GM23338 (cell line): Measurements from ENCODE around the gene PARD3. TPM values are rescaled to one million over a fixed set of nuclear protein-coding genes. Genes with fewer than 3 reads are reported as not detected.

Experiments
- ATAC-seq: fragments of 200-7000 bp; cut with Tn5 transposase; 3 replicates; pipeline ENCODE4 v1.9.1; 2020
- DNase-seq: peaks from one replicate; pipeline ENCODE4 v3.0.0-alpha.2; 2015; ENCODE audit warnings: low spot score
- H2AFZ ChIP-seq: fragments of 200-600 bp; sonication (generic); 2 replicates; pipeline ENCODE4 v1.8.0; 2016; ENCODE audit warnings: antibody characterized with exemption, mild to moderate bottlenecking, moderate library complexity
- H3F3A ChIP-seq: fragments of 200-600 bp; sonication (generic); replicated peaks from 2 replicates; pipeline ENCODE4 v1.8.0; 2017; ENCODE audit warnings: antibody characterized with exemption, mixed run types, low read depth
- H3K27ac ChIP-seq: fragments of 200-600 bp; sonication (generic); 2 replicates; pipeline ENCODE4 v1.6.1; 2016; ENCODE audit warnings: low read depth
- H3K27me3 ChIP-seq: fragments of 200-600 bp; sonication (generic); 2 replicates; pipeline ENCODE4 v1.8.0; 2016; ENCODE audit warnings: mild to moderate bottlenecking, mixed run types, moderate library complexity; ENCODE audit not compliant: insufficient read depth
- H3K36me3 ChIP-seq: fragments of 200-600 bp; sonication (generic); 2 replicates; pipeline ENCODE4 v1.8.0; 2016; ENCODE audit warnings: mild to moderate bottlenecking; ENCODE audit not compliant: insufficient read depth
- H3K4me1 ChIP-seq: fragments of 200-600 bp; sonication (generic); 2 replicates; pipeline ENCODE4 v1.8.0; 2016; ENCODE audit warnings: mild to moderate bottlenecking, moderate library complexity; ENCODE audit not compliant: insufficient read depth
- H3K4me2 ChIP-seq: fragments of 200-600 bp; sonication (generic); 2 replicates; pipeline ENCODE4 v1.7.1; 2017; ENCODE audit warnings: mixed run types
- H3K4me3 ChIP-seq: fragments of 200-600 bp; sonication (generic); 2 replicates; pipeline ENCODE4 v1.6.1; 2016; ENCODE audit warnings: mixed run types
- H3K79me2 ChIP-seq: fragments of 200-600 bp; sonication (generic); replicated peaks from 2 replicates; pipeline ENCODE4 v1.8.0; 2017; ENCODE audit warnings: mild to moderate bottlenecking; ENCODE audit not compliant: insufficient read depth
- H3K9me2 ChIP-seq: fragments of 200-600 bp; sonication (generic); 2 replicates; pipeline ENCODE4 v1.8.0; 2017; ENCODE audit not compliant: insufficient read depth
- H4K20me1 ChIP-seq: fragments of 200-600 bp; sonication (generic); replicated peaks from 2 replicates; pipeline ENCODE4 v1.8.0; 2017; ENCODE audit warnings: mild to moderate bottlenecking; ENCODE audit not compliant: insufficient read depth
- H3K27ac Mint-ChIP-seq: 2 replicates; pipeline ENCODE4 v1.8.0; 2020; ENCODE audit warnings: inconsistent platforms, mild to moderate bottlenecking, moderate library complexity, mixed read lengths
- H3K27me3 Mint-ChIP-seq: 3 replicates; pipeline ENCODE4 v1.8.0; 2022; ENCODE audit warnings: low read depth, mild to moderate bottlenecking, moderate library complexity, mixed read lengths, inconsistent platforms; ENCODE audit not compliant: insufficient read depth, poor library complexity
- H3K36me3 Mint-ChIP-seq: 3 replicates; pipeline ENCODE4 v1.8.0; 2021; ENCODE audit warnings: low read depth, mild to moderate bottlenecking, inconsistent platforms, moderate library complexity, mixed read lengths
- H3K4me1 Mint-ChIP-seq: 3 replicates; pipeline ENCODE4 v1.8.0; 2020; ENCODE audit warnings: mild to moderate bottlenecking, inconsistent platforms, mixed read lengths
- H3K4me3 Mint-ChIP-seq: 3 replicates; pipeline ENCODE4 v1.8.0; 2021; ENCODE audit warnings: moderate library complexity, mild to moderate bottlenecking, inconsistent platforms, mixed read lengths
- H3K9me3 Mint-ChIP-seq: 3 replicates; pipeline ENCODE4 v1.8.0; 2020; ENCODE audit warnings: moderate library complexity, mild to moderate bottlenecking, inconsistent platforms, mixed read lengths
- CREB1 ChIP-seq: fragments of 250-450 bp; sonication (Bioruptor Pico); IDR thresholded peaks from 2 replicates; pipeline ENCODE4 v1.5.0; 2020; ENCODE audit warnings: low read depth, mild to moderate bottlenecking, moderate library complexity
- EZH2 ChIP-seq: fragments of 200-600 bp; sonication (generic); IDR thresholded peaks from one replicate; pipeline ENCODE4 v1.8.0; 2017; ENCODE audit warnings: antibody characterized with exemption, mild to moderate bottlenecking, low read depth; ENCODE audit not compliant: unreplicated experiment
- EZH2phosphoT487 ChIP-seq: fragments of 200-600 bp; sonication (generic); IDR thresholded peaks from one replicate; pipeline ENCODE4 v1.8.1; 2018; ENCODE audit warnings: antibody characterized with exemption; ENCODE audit not compliant: unreplicated experiment
- JUNB ChIP-seq: IDR thresholded peaks from one replicate; pipeline ENCODE4 v1.6.1; 2016; ENCODE audit warnings: antibody characterized with exemption; ENCODE audit not compliant: unreplicated experiment
- NANOG ChIP-seq: IDR thresholded peaks from 2 replicates; pipeline ENCODE4 v1.6.1; 2016; ENCODE audit warnings: antibody characterized with exemption, borderline replicate concordance
- POLR2AphosphoS5 ChIP-seq: IDR thresholded peaks from 2 replicates; pipeline ENCODE4 v1.6.1; 2016; ENCODE audit warnings: antibody characterized with exemption, low read depth
- REST ChIP-seq: IDR thresholded peaks from one replicate; pipeline ENCODE4 v1.6.1; 2018; ENCODE audit warnings: antibody characterized with exemption; ENCODE audit not compliant: unreplicated experiment
- STAT1 ChIP-seq: IDR thresholded peaks from one replicate; pipeline ENCODE4 v1.6.1; 2016; ENCODE audit warnings: antibody characterized with exemption; ENCODE audit not compliant: unreplicated experiment
- ZNF114 ChIP-seq: fragments of 250-450 bp; sonication (Bioruptor Pico); IDR thresholded peaks from 2 replicates; pipeline ENCODE4 v1.5.0; 2020; ENCODE audit warnings: mild to moderate bottlenecking, moderate library complexity
- ZNF331 ChIP-seq: fragments of 250-450 bp; sonication (Bioruptor Pico); IDR thresholded peaks from 2 replicates; pipeline ENCODE4 v1.5.0; 2020; ENCODE audit warnings: low read depth, mild to moderate bottlenecking, moderate library complexity
- ZNF462 ChIP-seq: fragments of 250-450 bp; sonication (Bioruptor Pico); IDR thresholded peaks from 2 replicates; pipeline ENCODE4 v1.5.0; 2020; ENCODE audit warnings: mild to moderate bottlenecking, moderate library complexity
- polyA plus RNA-seq: library from polyadenylated mRNA; unstranded; fragments of >200 nt; fragmentation: Nextera tagmentation; extraction: Ambion mirVana; gene quantifications from 2 replicates; pipeline ENCODE4 v1.2.1, GENCODE V29; 2016
- total RNA-seq: library from RNA; depleted of rRNA; stranded (reverse); fragments of >200 nt; shearing (Covaris generic); gene quantifications from 2 replicates; pipeline ENCODE4 v1.2.3, GENCODE V29; 2014
- TF ChIP-seq, protein P1 (sequence below): IDR thresholded peaks from 2 replicates; pipeline ENCODE4 v1.6.1; 2016; ENCODE audit warnings: antibody characterized with exemption
- TF ChIP-seq, protein P2 (sequence below), 2 experiments: fragments of 200-600 bp in 1 of 2; sonication (generic) in 1 of 2; conservative IDR thresholded peaks; 2 replicates each; pipeline versions ENCODE4 v1.5.1 to v1.6.1; 2016 to 2017; ENCODE audit warnings: antibody characterized with exemption in 2 of 2, low read depth in 2 of 2, mild to moderate bottlenecking in 2 of 2, moderate library complexity in 1 of 2

Gene PARD3
- total and polyA plus RNA-seq, 2 experiments from 2014 or later, result 30.2 to 51.4 TPM

GRCh38 chr10:34351161-34351560, 463.9 kb downstream of the PARD3 start:
- no peaks in the 10 kb centered on the region for H3K27me3 Mint-ChIP-seq
- no peak for DNase-seq
- no peaks in the 10 kb centered on the region for H3K9me2 ChIP-seq
- H3K4me3 ChIP-seq, result no peak overlapping the region
- peaks cover 5% of the 10 kb centered on the region; the same call in 1 of the 2 replicates for H3K4me1 ChIP-seq
- TF ChIP-seq, protein P1, sequence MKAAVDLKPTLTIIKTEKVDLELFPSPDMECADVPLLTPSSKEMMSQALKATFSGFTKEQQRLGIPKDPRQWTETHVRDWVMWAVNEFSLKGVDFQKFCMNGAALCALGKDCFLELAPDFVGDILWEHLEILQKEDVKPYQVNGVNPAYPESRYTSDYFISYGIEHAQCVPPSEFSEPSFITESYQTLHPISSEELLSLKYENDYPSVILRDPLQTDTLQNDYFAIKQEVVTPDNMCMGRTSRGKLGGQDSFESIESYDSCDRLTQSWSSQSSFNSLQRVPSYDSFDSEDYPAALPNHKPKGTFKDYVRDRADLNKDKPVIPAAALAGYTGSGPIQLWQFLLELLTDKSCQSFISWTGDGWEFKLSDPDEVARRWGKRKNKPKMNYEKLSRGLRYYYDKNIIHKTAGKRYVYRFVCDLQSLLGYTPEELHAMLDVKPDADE, result no peak
- no peak for TF ChIP-seq REST
- no peak for TF ChIP-seq STAT1
- TF ChIP-seq JUNB, result no peak
- TF ChIP-seq ZNF331 (CRISPR knock-in tag), result no peak
- no peak for TF ChIP-seq CREB1
- no peak for TF ChIP-seq ZNF462 (CRISPR knock-in tag)
- TF ChIP-seq NANOG, result no peak
- no peak for TF ChIP-seq POLR2AphosphoS5
- TF ChIP-seq EZH2, result no peak
- TF ChIP-seq, protein P2, sequence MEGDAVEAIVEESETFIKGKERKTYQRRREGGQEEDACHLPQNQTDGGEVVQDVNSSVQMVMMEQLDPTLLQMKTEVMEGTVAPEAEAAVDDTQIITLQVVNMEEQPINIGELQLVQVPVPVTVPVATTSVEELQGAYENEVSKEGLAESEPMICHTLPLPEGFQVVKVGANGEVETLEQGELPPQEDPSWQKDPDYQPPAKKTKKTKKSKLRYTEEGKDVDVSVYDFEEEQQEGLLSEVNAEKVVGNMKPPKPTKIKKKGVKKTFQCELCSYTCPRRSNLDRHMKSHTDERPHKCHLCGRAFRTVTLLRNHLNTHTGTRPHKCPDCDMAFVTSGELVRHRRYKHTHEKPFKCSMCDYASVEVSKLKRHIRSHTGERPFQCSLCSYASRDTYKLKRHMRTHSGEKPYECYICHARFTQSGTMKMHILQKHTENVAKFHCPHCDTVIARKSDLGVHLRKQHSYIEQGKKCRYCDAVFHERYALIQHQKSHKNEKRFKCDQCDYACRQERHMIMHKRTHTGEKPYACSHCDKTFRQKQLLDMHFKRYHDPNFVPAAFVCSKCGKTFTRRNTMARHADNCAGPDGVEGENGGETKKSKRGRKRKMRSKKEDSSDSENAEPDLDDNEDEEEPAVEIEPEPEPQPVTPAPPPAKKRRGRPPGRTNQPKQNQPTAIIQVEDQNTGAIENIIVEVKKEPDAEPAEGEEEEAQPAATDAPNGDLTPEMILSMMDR (conservative IDR thresholded peaks at IDR 0.05; ENCODE audit: low read depth in 2 of 2), result no peak
- no peak for TF ChIP-seq ZNF114 (CRISPR knock-in tag)
- TF ChIP-seq EZH2phosphoT487, result no peak
- H2AFZ ChIP-seq, result no peak overlapping the region
- no peak for ATAC-seq
- no peaks in the 10 kb centered on the region for H3K27me3 ChIP-seq
- H3K4me3 Mint-ChIP-seq, result no peak overlapping the region
- peaks cover 10% of the 10 kb centered on the region; the same call in 2 of the 3 replicates for H3K4me1 Mint-ChIP-seq
- H3K27ac ChIP-seq, result no peak overlapping the region
- no peak overlapping the region for H3K27ac Mint-ChIP-seq
- H3F3A ChIP-seq, result no peaks in the 10 kb centered on the region
- no peaks in the 10 kb centered on the region for H3K36me3 ChIP-seq
- H3K79me2 ChIP-seq, result no peaks in the 10 kb centered on the region
- peaks cover 57% of the 10 kb centered on the region for H3K36me3 Mint-ChIP-seq
- no peak overlapping the region for H3K4me2 ChIP-seq
- no peaks in the 10 kb centered on the region for H4K20me1 ChIP-seq
- H3K9me3 Mint-ChIP-seq, result peaks cover 5% of the 10 kb centered on the region; the same call in 2 of the 3 replicates
